Spleen (tissue), 11 donors: ENCODE data around the gene TMEM115. TPM values are rescaled to one million over a fixed set of nuclear protein-coding genes. Genes with fewer than 3 reads are reported as not detected.

Source experiments
- DNase-seq: peaks from one replicate; pipeline ENCODE4 v3.0.0-alpha.2; 2020
- H3K27ac ChIP-seq, 8 donors: fragments of 200-600 bp; sonication (generic) in 7 of 8; 1 replicate in 4 of 8; 2 replicates in 4 of 8; pipeline versions ENCODE4 v1.5.0 to v1.8.0; 2016 to 2021; ENCODE audit warnings: inconsistent platforms in 4 of 8, mild to moderate bottlenecking in 4 of 8, moderate library complexity in 1 of 8
- H3K27me3 ChIP-seq, 7 donors: fragments of 200-600 bp; sonication (generic) in 6 of 7; replicated peaks in 1 of 7; 1 replicate in 4 of 7; 2 replicates in 3 of 7; pipeline versions ENCODE4 v1.5.0 to v1.8.0; 2016 to 2021; ENCODE audit warnings: inconsistent platforms in 3 of 7, mild to moderate bottlenecking in 1 of 7
- H3K36me3 ChIP-seq, 6 donors: fragments of 200-600 bp; sonication (generic) in 5 of 6; 1 replicate in 4 of 6; 2 replicates in 2 of 6; pipeline versions ENCODE4 v1.5.0 to v1.8.0; 2016 to 2021; ENCODE audit warnings: inconsistent platforms in 2 of 6
- H3K4me1 ChIP-seq, 6 donors: fragments of 200-600 bp; sonication (generic) in 5 of 6; 1 replicate in 3 of 6; 2 replicates in 3 of 6; pipeline versions ENCODE4 v1.5.0 to v1.8.0; 2016 to 2021; ENCODE audit warnings: inconsistent platforms in 3 of 6
- H3K4me3 ChIP-seq, 8 donors: fragments of 200-600 bp; sonication (generic) in 7 of 8; 1 replicate in 4 of 8; 2 replicates in 4 of 8; pipeline versions ENCODE4 v1.5.0 to v1.8.0; 2016 to 2021; ENCODE audit warnings: inconsistent platforms in 4 of 8, mild to moderate bottlenecking in 4 of 8, moderate library complexity in 2 of 8
- H3K9me3 ChIP-seq, 8 donors: fragments of 200-600 bp; sonication (generic) in 7 of 8; 1 replicate in 4 of 8; 2 replicates in 4 of 8; pipeline versions ENCODE4 v1.5.0 to v1.8.0; 2016 to 2021; ENCODE audit warnings: inconsistent platforms in 4 of 8
- CTCF ChIP-seq, 11 experiments: fragments of 200-600 bp in 7 of 11; fragments of 450-650 bp in 4 of 11; sonication (generic) in 4 of 11; IDR thresholded peaks in 8 of 11; conservative IDR thresholded peaks in 3 of 11; 1 replicate in 7 of 11; 2 replicates in 4 of 11; pipeline versions ENCODE4 v1.4.0 to v1.8.0; 2016 to 2021; ENCODE audit warnings: antibody characterized with exemption in 11 of 11, inconsistent platforms in 4 of 11, mild to moderate bottlenecking in 1 of 11
- POLR2A ChIP-seq, 3 donors: fragments of 450-650 bp; IDR thresholded peaks; one replicate each; pipeline ENCODE4 v1.5.1; 2017; ENCODE audit warnings: antibody characterized with exemption in 3 of 3, mild to moderate bottlenecking in 1 of 3
- POLR2AphosphoS5 ChIP-seq, 3 donors: sonication (generic); formaldehyde crosslinking; IDR thresholded peaks; one replicate each; pipeline ENCODE4 v1.5.1; 2017; ENCODE audit warnings: antibody characterized with exemption in 3 of 3
- WGBS, 5 donors: extraction: QIAGEN DNeasy Blood & Tissue Kit in 3 of 5; methylation state at CpG; one replicate each; pipeline versions ENCODE4 v1.1.5 to v1.1.7; 2013 to 2018; 5-methylcytosine and 5-hydroxymethylcytosine counted together
- intact Hi-C: fragments of 100-400 bp; cut with DNase I; formaldehyde crosslinking; loops from one replicate; pipeline ENCODE4 v1.15.0; 2023; ENCODE audit warnings: low total_unique reads
- polyA plus RNA-seq, 3 donors: library from polyadenylated mRNA; stranded (reverse); fragments of 200-250 nt; gene quantifications; one replicate each; pipeline ENCODE4 v1.2.1, GENCODE V29; 2013
- total RNA-seq, 7 donors: library from RNA; depleted of rRNA in 3 of 7; stranded (reverse); fragments of >200 nt in 3 of 7; fragmentation: NEBNext Ultra II Directional in 4 of 7; extraction: Animal tissue kit (Norgen Biotek cat#: 25700) in 4 of 7; gene quantifications; one replicate each; pipeline versions ENCODE4 v1.1.0 to v1.2.1, GENCODE V29; 2016 to 2021
- donor health status: healthy with polysubstance abuse.
- donor health status: DM: no; HTN: no; CAD: no; lungs with moderate emphysema.
- donor health status: DM: no; HTN: no; CAD: no.
- donor health status: Bipolar disorder and iron deficiency.
- donor health status: healthy.
- donor health status: DM: no; HTN: no; CAD: no.
- donor health status: DM: yes; HTN: yes; CAD: no.

Gene TMEM115
- total and polyA plus RNA-seq, 10 donors, result 14.0 to 49.2 (median 28.9) TPM

DNA sequence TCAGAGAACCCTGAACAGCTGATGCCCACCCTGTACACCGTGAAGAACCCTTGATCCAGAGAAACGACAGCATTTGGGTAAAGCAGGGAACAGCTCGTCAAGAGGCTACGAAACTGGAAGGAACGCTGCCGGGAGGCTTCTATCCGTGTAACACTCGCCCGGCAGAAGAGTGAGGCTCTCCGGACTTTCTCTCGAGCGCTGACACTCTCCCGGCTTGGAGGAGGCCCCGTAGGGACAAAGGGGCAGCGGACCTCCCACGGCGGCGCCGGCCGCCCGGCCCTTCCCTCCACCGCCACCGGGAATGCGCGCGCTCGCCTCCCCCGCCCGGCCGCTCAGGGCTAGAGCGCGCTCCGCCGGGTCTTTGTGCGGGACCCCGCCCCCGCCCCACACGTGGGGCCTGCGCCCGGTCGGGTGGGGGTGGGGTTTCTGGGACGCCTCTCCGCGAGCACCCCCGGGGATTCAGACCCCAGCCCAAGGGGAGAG is 38.4 kb downstream of the TMEM115 start:
- Histone ChIP-seq H3K9me3 (no peaks in the 10 kb centered on the region), H3K27me3 (no peaks in the 10 kb centered on the region), H3K36me3 (peaks cover 2 to 66% (median 31%) of the 10 kb centered on the region in 6 donors), H3K4me3 (peak overlapping the region; percentile 72 to 97 (median 90)), H3K27ac (peak overlapping the region; percentile 86 to 96 (median 93)), H3K4me1 (peaks cover 32 to 93% (median 89%) of the 10 kb centered on the region in 6 donors)
- peak; percentile 93 for DNase-seq
- intact Hi-C loops, result loop anchor here (10.0 kb wide), 1 partner anchor 86 kb away; the partner anchor contains the start of gene GNAI2
- 0 to 6% (median 1%) methylated on average over 7 to 45 of the region's 45 CpGs for WGBS, 5 donors
- TF ChIP-seq POLR2AphosphoS5 (IDR thresholded peaks at IDR 0.05), result peak in 1 of 3 donors; percentile 40
- no peak for TF ChIP-seq POLR2A (IDR thresholded peaks at IDR 0.05)
- TF ChIP-seq CTCF (IDR thresholded peaks at IDR 0.05 in 8 of 11, conservative IDR thresholded peaks at IDR 0.05 in 3 of 11), result no peak

DNA sequence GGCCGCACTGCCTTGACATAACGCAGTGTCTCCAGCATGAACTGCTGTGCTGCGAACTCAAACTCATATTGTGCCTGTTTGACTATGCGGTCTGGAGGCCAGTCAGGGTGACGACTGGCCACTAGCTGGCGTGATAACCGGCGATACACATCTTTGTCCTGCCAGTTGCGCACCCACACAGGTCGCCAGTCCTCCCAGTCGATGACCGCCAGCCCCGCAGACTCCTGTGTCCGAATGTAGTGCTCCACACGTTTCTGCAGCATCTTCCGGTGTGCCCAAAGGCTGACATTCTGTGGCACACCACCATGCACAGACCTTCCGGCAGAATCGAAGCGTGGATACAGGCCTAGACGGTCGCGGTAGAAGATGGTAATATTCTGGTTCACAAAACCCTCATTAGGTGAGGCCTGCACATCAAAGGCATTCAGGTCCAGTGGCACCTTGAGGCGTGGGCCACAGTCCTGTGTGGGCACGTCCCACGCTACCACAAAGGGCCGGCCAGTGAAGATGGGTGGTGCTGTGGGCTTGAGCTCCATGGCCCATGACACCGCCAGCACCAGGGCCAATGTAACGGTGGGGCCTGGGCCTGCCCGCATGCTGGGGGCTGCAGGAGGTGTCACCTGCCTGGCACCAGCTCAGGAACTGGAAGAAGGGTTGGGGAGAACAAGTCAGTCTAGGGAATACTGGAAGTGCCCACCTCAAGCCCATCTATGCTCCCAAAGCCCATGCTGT is 39.3 kb downstream of the TMEM115 start:
- H3K4me3 ChIP-seq, result peak overlapping the region; percentile 72 to 97 (median 90)
- H3K27ac ChIP-seq, result peak overlapping the region; percentile 86 to 96 (median 93)
- H3K9me3 ChIP-seq, result no peaks in the 10 kb centered on the region
- DNase-seq, result peak; percentile 85
- WGBS, 5 donors, result 69 to 82% (median 78%) methylated on average over 26 to 29 of the region's 29 CpGs
- TF ChIP-seq CTCF (IDR thresholded peaks at IDR 0.05 in 8 of 11, conservative IDR thresholded peaks at IDR 0.05 in 3 of 11) (no peak), POLR2AphosphoS5 (IDR thresholded peaks at IDR 0.05) (peak in 2 of 3 donors; percentile 55 to 63), POLR2A (IDR thresholded peaks at IDR 0.05) (no peak)
- peaks cover 2 to 66% (median 25%) of the 10 kb centered on the region in 6 donors for H3K36me3 ChIP-seq
- peaks cover 32 to 93% (median 82%) of the 10 kb centered on the region in 6 donors for H3K4me1 ChIP-seq
- no peaks in the 10 kb centered on the region for H3K27me3 ChIP-seq
- intact Hi-C loops, result loop anchor here (10.0 kb wide), 1 partner anchor 85 kb away; the partner anchor contains the start of gene GNAI2

GRCh38 chr3:50319181-50319893 is 40.0 kb downstream of the TMEM115 start:
- Histone ChIP-seq H3K9me3 (no peaks in the 10 kb centered on the region), H3K4me3 (peak overlapping the region; percentile 72 to 97 (median 90)), H3K4me1 (peaks cover 26 to 93% (median 79%) of the 10 kb centered on the region in 6 donors), H3K36me3 (peaks cover 2 to 65% (median 25%) of the 10 kb centered on the region in 6 donors), H3K27ac (peak overlapping the region; percentile 29 to 96 (median 93)), H3K27me3 (no peaks in the 10 kb centered on the region)
- WGBS, 5 donors, result 75 to 89% (median 78%) methylated on average over 15 to 16 of the region's 16 CpGs
- no peak for DNase-seq
- intact Hi-C loops, result no loop called here
- TF ChIP-seq CTCF (IDR thresholded peaks at IDR 0.05 in 8 of 11, conservative IDR thresholded peaks at IDR 0.05 in 3 of 11) (no peak), POLR2A (IDR thresholded peaks at IDR 0.05) (no peak), POLR2AphosphoS5 (IDR thresholded peaks at IDR 0.05) (peak in 2 of 3 donors; percentile 13 to 25)
